Liver (tissue), 9 donors: Measurements from ENCODE around the gene CCDC60. TPM values are rescaled to one million over a fixed set of nuclear protein-coding genes. Genes with fewer than 3 reads are reported as not detected.

Experiments
- DNase-seq: peaks from one replicate; pipeline ENCODE4 v3.0.0-alpha.2; 2017; ENCODE audit warnings: low spot score
- H3K27ac ChIP-seq, 2 donors: one replicate each; pipeline ENCODE4 v1.7.0; 2013; ENCODE audit warnings: inconsistent platforms in 2 of 2, low read length in 2 of 2, control low read depth in 1 of 2, low read depth in 1 of 2, mild to moderate bottlenecking in 1 of 2
- H3K27me3 ChIP-seq, 4 donors: one replicate each; pipeline versions ENCODE4 v1.6.1 to v1.7.0; 2013; ENCODE audit warnings: low read length in 3 of 4, inconsistent platforms in 1 of 4, mild to moderate bottlenecking in 1 of 4, moderate library complexity in 1 of 4; ENCODE audit not compliant: control insufficient read depth in 4 of 4, insufficient read depth in 4 of 4
- H3K36me3 ChIP-seq, 4 donors: one replicate each; pipeline versions ENCODE4 v1.6.1 to v1.7.0; 2013; ENCODE audit warnings: low read length in 3 of 4, mild to moderate bottlenecking in 3 of 4, low read depth in 1 of 4, moderate library complexity in 1 of 4; ENCODE audit not compliant: control insufficient read depth in 4 of 4, insufficient read depth in 3 of 4
- H3K4me1 ChIP-seq, 4 donors: one replicate each; pipeline versions ENCODE4 v1.6.1 to v1.7.0; 2013; ENCODE audit warnings: low read length in 3 of 4, mild to moderate bottlenecking in 3 of 4, moderate library complexity in 1 of 4; ENCODE audit not compliant: control insufficient read depth in 4 of 4, insufficient read depth in 4 of 4
- H3K4me3 ChIP-seq, 3 donors: one replicate each; pipeline versions ENCODE4 v1.6.1 to v1.7.0; 2013; ENCODE audit warnings: low read length in 3 of 3, control low read depth in 1 of 3, low read depth in 1 of 3, mild to moderate bottlenecking in 1 of 3
- H3K9ac ChIP-seq, 2 donors: one replicate each; pipeline ENCODE4 v1.7.0; 2013; ENCODE audit warnings: low read length in 2 of 2, mild to moderate bottlenecking in 2 of 2, moderate library complexity in 2 of 2, control low read depth in 1 of 2, low read depth in 1 of 2
- H3K9me3 ChIP-seq, 4 donors: one replicate each; pipeline versions ENCODE4 v1.6.1 to v1.7.0; 2013; ENCODE audit warnings: low read length in 3 of 4; ENCODE audit not compliant: control insufficient read depth in 4 of 4
- EGR1 ChIP-seq, 2 donors: IDR thresholded peaks; 2 replicates each; pipeline ENCODE4 v1.6.1; 2016 to 2018; ENCODE audit warnings: antibody characterized with exemption in 2 of 2, low read depth in 2 of 2
- FOXA1 ChIP-seq: IDR thresholded peaks from 2 replicates; pipeline ENCODE4 v1.6.1; 2016; ENCODE audit warnings: antibody characterized with exemption
- FOXA2 ChIP-seq: IDR thresholded peaks from 2 replicates; pipeline ENCODE4 v1.6.1; 2016; ENCODE audit warnings: antibody characterized with exemption
- GABPA ChIP-seq, 2 donors: IDR thresholded peaks in 1 of 2; conservative IDR thresholded peaks in 1 of 2; 2 replicates each; pipeline ENCODE4 v1.6.1; 2016; ENCODE audit warnings: antibody characterized with exemption in 2 of 2, mild to moderate bottlenecking in 1 of 2, moderate library complexity in 1 of 2
- HNF4A ChIP-seq, 2 donors: conservative IDR thresholded peaks; 2 replicates each; pipeline ENCODE4 v1.6.1; 2016; ENCODE audit warnings: antibody characterized with exemption in 2 of 2, mild to moderate bottlenecking in 2 of 2
- HNF4G ChIP-seq: IDR thresholded peaks from 2 replicates; pipeline ENCODE4 v1.6.1; 2016; ENCODE audit warnings: antibody characterized with exemption
- MAX ChIP-seq: IDR thresholded peaks from 2 replicates; pipeline ENCODE4 v1.6.1; 2016; ENCODE audit warnings: antibody characterized with exemption
- RAD21 ChIP-seq, 2 donors: IDR thresholded peaks; 2 replicates each; pipeline ENCODE4 v1.6.1; 2016; ENCODE audit warnings: antibody characterized with exemption in 2 of 2, mild to moderate bottlenecking in 2 of 2
- REST ChIP-seq: IDR thresholded peaks from 2 replicates; pipeline ENCODE4 v1.6.1; 2016; ENCODE audit warnings: antibody characterized with exemption, mild to moderate bottlenecking
- RXRA ChIP-seq, 2 donors: IDR thresholded peaks; 2 replicates each; pipeline ENCODE4 v1.6.1; 2017 to 2018; ENCODE audit warnings: antibody characterized with exemption in 2 of 2, mild to moderate bottlenecking in 1 of 2
- TAF1 ChIP-seq: conservative IDR thresholded peaks from 2 replicates; pipeline ENCODE4 v1.6.1; 2016; ENCODE audit warnings: antibody characterized with exemption, mild to moderate bottlenecking
- YY1 ChIP-seq: IDR thresholded peaks from 2 replicates; pipeline ENCODE4 v1.6.1; 2016; ENCODE audit warnings: antibody characterized with exemption, mild to moderate bottlenecking
- WGBS: extraction: QIAGEN DNeasy Blood & Tissue Kit; methylation state at CpG from one replicate; pipeline ENCODE4 v1.1.7; 2013; 5-methylcytosine and 5-hydroxymethylcytosine counted together
- polyA plus RNA-seq, 2 donors: library from polyadenylated mRNA; stranded (reverse) in 1 of 2; unstranded in 1 of 2; fragments of 200-250 nt in 1 of 2; fragments of >200 nt in 1 of 2; fragmentation: Nextera tagmentation in 1 of 2; extraction: Ambion mirVana in 1 of 2; gene quantifications; one replicate each; pipeline versions ENCODE4 v1.2.1 to v1.2.3, GENCODE V29; 2013 to 2015
- total RNA-seq, 2 donors: library from RNA; depleted of rRNA; stranded (reverse); fragments of >200 nt; gene quantifications; one replicate each; pipeline ENCODE4 v1.2.3, GENCODE V29; 2014
- TF ChIP-seq, protein P1 (sequence below): fragments of 150-350 bp; IDR thresholded peaks from 2 replicates; pipeline ENCODE4 v1.5.1; 2017; ENCODE audit warnings: improper control_type of control experiment, low read depth, low read length; ENCODE audit not compliant: missing input control
- TF ChIP-seq, protein P2 (sequence below): IDR thresholded peaks from 2 replicates; pipeline ENCODE4 v1.6.1; 2016; ENCODE audit warnings: antibody characterized with exemption
- donor health status: healthy.
- donor health status: healthy.
- donor health status: healthy.
- donor health status: healthy.
- donor health status: healthy.

The CCDC60 gene
- total and polyA plus RNA-seq, 4 donors: not detected

DNA sequence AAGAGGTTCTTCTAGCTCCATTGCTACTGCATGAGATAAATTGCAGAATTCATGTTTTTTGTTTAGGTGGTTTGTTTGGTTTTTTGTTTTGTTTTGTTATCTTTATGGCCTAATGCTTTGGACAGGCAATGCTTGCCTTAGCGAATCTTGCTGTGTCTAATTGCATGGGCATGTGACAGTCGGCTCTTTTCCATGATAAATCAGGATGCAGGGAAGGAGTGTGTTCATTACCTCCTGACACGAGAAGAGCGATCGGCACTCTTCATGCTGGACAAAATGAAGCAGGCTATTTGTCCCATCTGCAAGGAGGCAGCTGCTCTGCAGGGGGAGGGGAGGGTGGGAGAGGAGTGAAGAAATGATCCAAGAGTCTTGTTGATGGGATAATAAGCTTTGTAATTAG, 6.5 kb downstream of the CCDC60 start:
- Histone ChIP-seq H3K9ac (no peak overlapping the region), H3K27ac (no peak overlapping the region), H3K36me3 (no peaks in the 10 kb centered on the region), H3K27me3 (peaks cover 0 to 11% (median 3%) of the 10 kb centered on the region in 4 donors), H3K4me1 (no peaks in the 10 kb centered on the region), H3K9me3 (peaks cover 0 to 4% (median under 1%) of the 10 kb centered on the region in 4 donors), H3K4me3 (no peak overlapping the region)
- no peak for DNase-seq
- WGBS: 77% methylated on average over 5 of the region's 5 CpGs
- TF ChIP-seq YY1 (no peak), RXRA (IDR thresholded peaks at IDR 0.05) (no peak), MAX (no peak), HNF4G (no peak), EGR1 (IDR thresholded peaks at IDR 0.05; ENCODE audit: low read depth in 2 of 2) (no peak), REST (no peak), TAF1 (no peak), FOXA1 (no peak)
- TF ChIP-seq, protein P1, sequence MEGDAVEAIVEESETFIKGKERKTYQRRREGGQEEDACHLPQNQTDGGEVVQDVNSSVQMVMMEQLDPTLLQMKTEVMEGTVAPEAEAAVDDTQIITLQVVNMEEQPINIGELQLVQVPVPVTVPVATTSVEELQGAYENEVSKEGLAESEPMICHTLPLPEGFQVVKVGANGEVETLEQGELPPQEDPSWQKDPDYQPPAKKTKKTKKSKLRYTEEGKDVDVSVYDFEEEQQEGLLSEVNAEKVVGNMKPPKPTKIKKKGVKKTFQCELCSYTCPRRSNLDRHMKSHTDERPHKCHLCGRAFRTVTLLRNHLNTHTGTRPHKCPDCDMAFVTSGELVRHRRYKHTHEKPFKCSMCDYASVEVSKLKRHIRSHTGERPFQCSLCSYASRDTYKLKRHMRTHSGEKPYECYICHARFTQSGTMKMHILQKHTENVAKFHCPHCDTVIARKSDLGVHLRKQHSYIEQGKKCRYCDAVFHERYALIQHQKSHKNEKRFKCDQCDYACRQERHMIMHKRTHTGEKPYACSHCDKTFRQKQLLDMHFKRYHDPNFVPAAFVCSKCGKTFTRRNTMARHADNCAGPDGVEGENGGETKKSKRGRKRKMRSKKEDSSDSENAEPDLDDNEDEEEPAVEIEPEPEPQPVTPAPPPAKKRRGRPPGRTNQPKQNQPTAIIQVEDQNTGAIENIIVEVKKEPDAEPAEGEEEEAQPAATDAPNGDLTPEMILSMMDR: no peak
- TF ChIP-seq, protein P2, sequence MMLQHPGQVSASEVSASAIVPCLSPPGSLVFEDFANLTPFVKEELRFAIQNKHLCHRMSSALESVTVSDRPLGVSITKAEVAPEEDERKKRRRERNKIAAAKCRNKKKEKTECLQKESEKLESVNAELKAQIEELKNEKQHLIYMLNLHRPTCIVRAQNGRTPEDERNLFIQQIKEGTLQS: no peak

DNA sequence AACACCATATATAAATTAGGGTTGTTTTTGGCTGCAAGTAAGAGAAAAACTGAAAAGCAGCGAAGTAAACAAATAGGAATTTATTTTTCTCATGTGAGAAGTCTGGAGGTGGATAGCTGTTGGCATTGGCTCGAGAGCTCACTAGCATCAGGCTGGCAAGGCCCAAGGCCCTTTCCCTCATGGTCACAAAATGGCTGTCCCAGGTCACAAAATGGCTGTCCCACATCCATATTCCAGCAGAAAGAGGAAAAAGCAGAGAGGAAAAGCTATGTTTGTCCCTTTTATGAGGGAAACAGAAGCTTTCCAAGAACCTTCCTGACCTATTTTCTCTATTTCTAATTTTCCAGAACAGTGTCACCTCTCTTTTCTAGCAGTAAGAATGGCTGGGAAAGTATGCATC, 7.5 kb downstream of the CCDC60 start:
- WGBS: 85% methylated on average over 2 of the region's 2 CpGs

More for the DNA sequence above, 7.5 kb downstream of the CCDC60 start:
- no peak overlapping the region for H3K4me3 ChIP-seq
- H3K4me1 ChIP-seq: no peaks in the 10 kb centered on the region
- H3K27ac ChIP-seq: no peak overlapping the region
- no peak overlapping the region for H3K9ac ChIP-seq
- TF ChIP-seq HNF4G: no peak
- TF ChIP-seq TAF1: no peak
- TF ChIP-seq FOXA2: no peak
- TF ChIP-seq, protein P1: no peak
- TF ChIP-seq GABPA (IDR thresholded peaks at IDR 0.05 in 1 of 2, conservative IDR thresholded peaks at IDR 0.05 in 1 of 2): no peak
- TF ChIP-seq RAD21 (IDR thresholded peaks at IDR 0.05): no peak
- no peak for TF ChIP-seq HNF4A (conservative IDR thresholded peaks at IDR 0.05)
- H3K27me3 ChIP-seq: peaks cover 0 to 7% (median 2%) of the 10 kb centered on the region in 4 donors
- peaks cover 0 to 4% (median under 1%) of the 10 kb centered on the region in 4 donors for H3K9me3 ChIP-seq
- no peak for DNase-seq
- H3K36me3 ChIP-seq: no peaks in the 10 kb centered on the region
